Measurements from ENCODE around the gene ANKS6. TPM values are rescaled to one million over a fixed set of nuclear protein-coding genes. Genes with fewer than 3 reads are reported as not detected.

ANKS6 gene
- total RNA-seq, 1 experiment from 2014 or later = 21.8 TPM

- ChIA-PET POLR2A (interaction anchor here (0.7 to 0.8 kb wide), 2 partner anchors 316 to 345 kb away, joined by 3 to 4 read pairs; no protein-coding TSS in a partner anchor), CTCF (interaction anchor here (0.6 kb wide), 1 partner anchor 20 kb away, joined by 3 read pairs; no protein-coding TSS in a partner anchor)
- TF ChIP-seq CTCF (IDR thresholded peaks at IDR 0.05; ENCODE audit: unreplicated experiment) = no peak
- no peak for DNase-seq (ENCODE audit: unreplicated experiment)
- no peaks in the 10 kb centered on the region for H3K36me3 Mint-ChIP-seq (ENCODE audit: insufficient read depth, unreplicated experiment)
- H3K4me1 Mint-ChIP-seq (ENCODE audit: insufficient read depth, unreplicated experiment) = no peaks in the 10 kb centered on the region
- H3K27ac Mint-ChIP-seq (ENCODE audit: low read depth, unreplicated experiment) = no peak overlapping the region
- H3K4me3 Mint-ChIP-seq (ENCODE audit: unreplicated experiment) = no peak overlapping the region
- intact Hi-C loops (cut with micrococcal nuclease) = no loop called here
- H3K9me3 Mint-ChIP-seq (ENCODE audit: unreplicated experiment) = no peaks in the 10 kb centered on the region
- peaks cover 58% of the 10 kb centered on the region for H3K27me3 Mint-ChIP-seq (ENCODE audit: insufficient read depth, unreplicated experiment)
- no TSS peak for BruUV-seq (replicated peaks)
Measured at GRCh38 chr9:98726735-98727134, 69.6 kb downstream of the ANKS6 start.

DNA sequence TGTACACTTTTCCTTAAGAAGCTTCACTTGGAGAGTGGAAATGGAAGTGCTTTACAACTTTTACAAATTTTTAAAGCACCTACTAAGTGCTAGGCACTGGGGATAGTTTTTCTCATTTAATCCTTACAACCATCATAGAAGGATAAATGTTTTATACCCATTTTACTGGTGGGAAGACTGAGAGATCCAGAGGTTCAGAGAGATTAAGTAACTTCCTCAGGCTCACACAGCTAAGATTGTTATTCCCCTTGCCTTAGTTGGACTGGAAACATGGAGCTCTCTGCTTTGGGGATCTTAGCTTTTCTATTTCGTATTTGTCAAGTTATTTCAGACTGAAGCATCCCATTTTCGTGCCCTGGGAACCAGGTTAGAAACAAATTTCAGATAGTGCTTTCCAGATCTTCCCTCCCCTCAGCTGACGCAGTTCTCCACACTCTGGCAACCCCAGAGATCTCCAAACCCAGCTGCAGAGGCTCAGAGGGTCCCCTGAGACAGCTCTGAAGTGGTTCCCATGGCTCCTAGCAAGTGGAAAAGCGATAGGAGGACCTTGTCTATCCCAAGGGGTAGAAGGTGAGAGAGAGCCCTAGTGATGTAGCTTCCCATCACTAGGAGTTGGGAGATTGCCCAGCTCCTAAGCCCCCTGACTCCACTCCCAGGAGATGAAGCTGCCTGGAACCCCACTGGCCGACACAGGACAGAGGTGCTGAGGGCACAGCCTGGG lies 71.4 kb downstream of the ANKS6 start:
- no peak for TF ChIP-seq CTCF (IDR thresholded peaks at IDR 0.05; ENCODE audit: unreplicated experiment)
- no peak for DNase-seq (ENCODE audit: unreplicated experiment)
- Mint-ChIP-seq H3K36me3 (ENCODE audit: insufficient read depth, unreplicated experiment) (no peaks in the 10 kb centered on the region), H3K4me3 (ENCODE audit: unreplicated experiment) (no peak overlapping the region), H3K27ac (ENCODE audit: low read depth, unreplicated experiment) (no peak overlapping the region), H3K9me3 (ENCODE audit: unreplicated experiment) (no peaks in the 10 kb centered on the region), H3K27me3 (ENCODE audit: insufficient read depth, unreplicated experiment) (peaks cover 66% of the 10 kb centered on the region), H3K4me1 (ENCODE audit: insufficient read depth, unreplicated experiment) (no peaks in the 10 kb centered on the region)
- ChIA-PET CTCF (interaction anchor here (0.7 to 1.3 kb wide), 4 partner anchors 35 to 539 kb away, joined by 3 to 5 read pairs (median 4); no protein-coding TSS in a partner anchor), POLR2A (interaction anchor here (0.6 to 0.7 kb wide), 2 partner anchors 33 to 81 kb away, joined by 3 read pairs; no protein-coding TSS in a partner anchor)
- intact Hi-C loops (cut with micrococcal nuclease) = no loop called here
- no TSS peak for BruUV-seq (replicated peaks)

DNA sequence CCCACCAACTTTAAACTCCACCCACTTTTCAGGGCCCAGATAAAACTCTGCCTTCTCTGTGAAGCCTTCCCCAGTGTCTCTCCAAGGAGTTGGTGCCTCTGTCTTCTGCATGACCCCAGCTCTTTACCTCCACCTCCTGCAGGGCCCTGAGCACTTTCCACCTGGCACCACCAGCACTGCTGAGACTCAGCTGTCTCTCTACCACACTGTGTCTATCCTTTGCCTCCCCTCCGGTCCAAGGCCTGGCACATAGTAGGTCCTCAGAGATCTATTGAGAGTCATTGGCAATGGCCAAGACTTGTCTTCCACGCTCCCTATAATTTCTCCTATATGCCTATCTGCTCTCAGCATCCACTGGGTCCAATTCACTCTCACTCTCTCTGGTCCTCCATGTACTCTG lies 74.7 kb downstream of the ANKS6 start:
- Mint-ChIP-seq H3K27ac (ENCODE audit: low read depth, unreplicated experiment) (no peak overlapping the region), H3K36me3 (ENCODE audit: insufficient read depth, unreplicated experiment) (no peaks in the 10 kb centered on the region), H3K27me3 (ENCODE audit: insufficient read depth, unreplicated experiment) (peaks cover 52% of the 10 kb centered on the region), H3K4me3 (ENCODE audit: unreplicated experiment) (no peak overlapping the region), H3K4me1 (ENCODE audit: insufficient read depth, unreplicated experiment) (no peaks in the 10 kb centered on the region), H3K9me3 (ENCODE audit: unreplicated experiment) (no peaks in the 10 kb centered on the region)
- ChIA-PET POLR2A (no interaction called here), CTCF (interaction anchor here (0.6 kb wide), 1 partner anchor 384 kb away, joined by 3 read pairs; no protein-coding TSS in a partner anchor)
- intact Hi-C loops (cut with micrococcal nuclease) = no loop called here
- no peak for DNase-seq (ENCODE audit: unreplicated experiment)
- no TSS peak for BruUV-seq (replicated peaks)
- TF ChIP-seq CTCF (IDR thresholded peaks at IDR 0.05; ENCODE audit: unreplicated experiment) = no peak

- intact Hi-C loops (cut with micrococcal nuclease) = no loop called here
- no peaks in the 10 kb centered on the region for H3K4me1 Mint-ChIP-seq (ENCODE audit: insufficient read depth, unreplicated experiment)
- H3K9me3 Mint-ChIP-seq (ENCODE audit: unreplicated experiment) = no peaks in the 10 kb centered on the region
Measured at GRCh38 chr9:98720402-98720801, 76.0 kb downstream of the ANKS6 start.

More at GRCh38 chr9:98720402-98720801, 76.0 kb downstream of the ANKS6 start:
- CTCF ChIA-PET = interaction anchor here (0.6 kb wide), 1 partner anchor 20 kb away, joined by 3 read pairs; no protein-coding TSS in a partner anchor
- no peak for DNase-seq (ENCODE audit: unreplicated experiment)
- no TSS peak for BruUV-seq (replicated peaks)
- TF ChIP-seq CTCF (IDR thresholded peaks at IDR 0.05; ENCODE audit: unreplicated experiment) = no peak
- Mint-ChIP-seq H3K27ac (ENCODE audit: low read depth, unreplicated experiment) (no peak overlapping the region), H3K27me3 (ENCODE audit: insufficient read depth, unreplicated experiment) (peaks cover 57% of the 10 kb centered on the region), H3K36me3 (ENCODE audit: insufficient read depth, unreplicated experiment) (no peaks in the 10 kb centered on the region), H3K4me3 (ENCODE audit: unreplicated experiment) (no peak overlapping the region)
- POLR2A ChIA-PET = no interaction called here
